ENCODE data around the gene NT5DC2.

Gene NT5DC2

DNA sequence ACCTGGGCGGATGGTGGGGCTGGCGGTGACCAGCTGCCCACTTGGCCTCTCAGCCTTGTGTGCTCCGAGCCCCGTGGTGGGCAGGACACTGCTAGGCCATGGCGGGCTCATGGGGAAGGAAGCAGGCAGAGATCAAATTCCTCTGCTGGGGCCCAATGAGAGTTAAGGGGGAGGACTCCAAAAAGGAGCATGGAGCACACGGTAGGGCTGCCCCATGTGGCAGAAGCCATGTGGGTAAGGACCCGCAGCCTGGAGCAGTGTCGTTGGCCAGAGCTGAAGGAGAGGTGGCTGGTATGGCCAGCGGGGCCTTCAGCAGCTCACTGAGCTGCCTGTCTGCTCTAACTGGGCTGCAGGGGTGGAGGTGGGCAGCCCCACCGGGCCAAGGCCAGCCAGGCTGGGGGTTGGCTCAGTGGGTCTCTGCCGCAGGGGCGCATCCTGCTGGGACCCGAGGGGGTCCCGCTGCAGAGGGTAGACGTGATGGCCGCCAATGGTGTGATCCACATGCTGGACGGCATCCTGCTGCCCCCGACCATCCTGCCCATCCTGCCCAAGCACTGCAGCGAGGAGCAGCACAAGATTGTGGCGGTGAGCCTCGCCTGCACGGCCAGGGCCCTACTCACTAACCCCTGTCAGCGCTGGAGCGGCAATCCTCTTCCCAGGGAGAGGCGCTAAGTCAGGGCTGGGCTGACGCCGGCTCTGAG is 27.2 kb downstream of the NT5DC2 start:
- DNase-seq: no peak

DNA sequence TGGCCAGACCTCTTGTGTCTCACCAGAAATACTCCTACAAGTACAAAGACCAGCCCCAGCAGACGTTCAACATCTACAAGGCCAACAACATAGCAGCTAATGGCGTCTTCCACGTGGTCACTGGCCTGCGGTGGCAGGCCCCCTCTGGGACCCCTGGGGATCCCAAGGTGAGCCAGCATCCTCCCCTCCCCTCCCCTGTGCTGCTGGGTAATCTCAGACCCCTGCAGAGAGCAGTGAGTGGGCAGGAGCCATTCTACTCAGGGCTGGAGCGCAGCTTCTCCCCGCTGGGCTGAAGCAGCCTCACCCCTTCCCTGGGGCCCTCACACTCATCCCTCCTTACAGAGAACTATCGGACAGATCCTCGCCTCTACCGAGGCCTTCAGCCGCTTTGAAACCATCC is 28.7 kb downstream of the NT5DC2 start:
- no peak for DNase-seq

DNA sequence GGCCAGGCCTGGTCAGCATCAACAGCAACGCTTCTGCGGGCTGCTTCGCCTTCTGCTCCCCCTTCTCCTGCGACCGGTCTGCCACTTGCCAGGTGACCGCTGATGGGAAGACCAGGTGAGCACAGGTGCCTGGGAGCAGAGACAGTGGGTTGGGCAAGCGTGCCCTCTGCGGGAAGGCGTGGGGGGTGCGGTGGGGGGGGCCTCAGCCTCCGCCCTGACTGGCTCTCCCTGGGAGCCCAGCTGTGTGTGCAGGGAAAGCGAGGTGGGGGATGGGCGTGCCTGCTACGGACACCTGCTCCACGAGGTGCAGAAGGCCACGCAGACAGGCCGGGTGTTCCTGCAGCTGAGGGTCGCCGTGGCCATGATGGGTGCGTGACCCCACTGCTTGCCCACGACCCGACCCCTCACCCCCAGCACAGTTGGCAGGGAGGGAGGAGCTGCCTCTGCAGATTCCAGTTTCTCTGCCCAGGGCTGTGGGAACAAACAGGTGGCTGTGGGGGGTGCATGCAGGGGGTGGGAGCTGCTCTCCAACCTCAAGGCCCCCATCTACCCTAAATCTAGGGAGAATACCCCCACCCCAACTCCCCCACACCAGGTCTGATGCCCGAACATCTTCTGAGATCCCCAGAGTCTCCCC is 29.8 kb downstream of the NT5DC2 start:
- no peak for DNase-seq

DNA sequence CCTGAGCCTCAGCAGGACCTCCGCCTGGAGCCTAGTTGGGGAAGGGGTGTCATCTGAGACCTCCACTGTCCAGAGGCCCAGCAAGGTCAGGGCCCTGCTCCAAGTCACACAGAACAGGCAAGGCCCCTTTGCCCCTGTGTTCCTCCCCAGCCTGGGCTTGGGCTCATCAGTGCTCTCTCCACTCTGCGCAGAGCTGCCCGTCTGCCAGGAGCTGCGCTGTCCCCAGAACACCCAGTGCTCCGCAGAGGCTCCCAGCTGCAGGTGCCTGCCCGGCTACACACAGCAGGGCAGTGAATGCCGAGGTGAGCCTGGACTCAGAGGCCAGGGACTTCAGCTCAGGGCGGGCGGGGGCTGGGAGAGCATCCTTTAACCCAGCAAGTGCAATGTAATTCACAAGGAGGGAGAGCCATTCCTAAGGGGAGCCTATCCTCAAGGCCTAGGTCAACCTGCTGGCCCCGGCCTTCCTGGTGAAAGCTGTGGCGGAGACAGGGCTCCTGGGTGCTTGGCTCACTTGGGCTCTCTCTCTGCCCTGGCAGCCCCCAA is 30.8 kb downstream of the NT5DC2 start:
- no peak for DNase-seq

DNA sequence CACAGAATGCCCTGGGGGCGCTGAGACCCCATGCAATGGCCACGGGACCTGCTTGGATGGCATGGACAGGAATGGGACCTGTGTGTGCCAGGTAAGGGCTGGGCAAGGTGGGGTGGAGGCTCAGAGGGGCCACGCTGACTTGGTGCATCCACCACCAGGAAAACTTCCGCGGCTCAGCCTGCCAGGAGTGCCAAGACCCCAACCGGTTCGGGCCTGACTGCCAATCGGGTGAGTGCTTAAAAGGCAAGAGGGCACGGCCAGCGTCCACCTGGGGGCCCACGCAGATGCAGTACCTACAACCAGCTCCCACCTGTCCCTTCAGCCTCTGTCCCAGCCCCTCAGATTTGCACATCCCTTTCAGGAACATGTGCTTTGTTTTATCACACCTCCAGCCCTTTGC is 31.7 kb downstream of the NT5DC2 start:
- no peak for DNase-seq

DNA sequence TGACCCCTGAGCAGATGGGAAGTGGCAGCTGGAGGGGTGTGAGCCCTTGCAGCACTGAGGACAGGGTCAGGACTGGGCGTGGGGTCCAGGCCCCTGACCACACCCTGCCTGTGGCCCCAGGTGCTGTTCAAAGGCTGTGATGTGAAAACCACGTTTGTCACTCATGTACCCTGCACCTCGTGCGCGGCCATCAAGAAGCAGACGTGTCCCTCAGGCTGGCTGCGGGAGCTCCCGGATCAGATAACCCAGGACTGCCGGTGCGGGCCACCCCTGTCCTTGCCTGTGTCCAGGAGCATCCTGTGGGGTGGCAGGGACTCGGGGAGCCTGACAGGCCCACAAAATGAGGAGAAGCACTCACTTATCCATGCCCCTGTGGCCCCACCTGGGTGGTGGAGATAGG is 32.6 kb downstream of the NT5DC2 start:
- DNase-seq: no peak

DNA sequence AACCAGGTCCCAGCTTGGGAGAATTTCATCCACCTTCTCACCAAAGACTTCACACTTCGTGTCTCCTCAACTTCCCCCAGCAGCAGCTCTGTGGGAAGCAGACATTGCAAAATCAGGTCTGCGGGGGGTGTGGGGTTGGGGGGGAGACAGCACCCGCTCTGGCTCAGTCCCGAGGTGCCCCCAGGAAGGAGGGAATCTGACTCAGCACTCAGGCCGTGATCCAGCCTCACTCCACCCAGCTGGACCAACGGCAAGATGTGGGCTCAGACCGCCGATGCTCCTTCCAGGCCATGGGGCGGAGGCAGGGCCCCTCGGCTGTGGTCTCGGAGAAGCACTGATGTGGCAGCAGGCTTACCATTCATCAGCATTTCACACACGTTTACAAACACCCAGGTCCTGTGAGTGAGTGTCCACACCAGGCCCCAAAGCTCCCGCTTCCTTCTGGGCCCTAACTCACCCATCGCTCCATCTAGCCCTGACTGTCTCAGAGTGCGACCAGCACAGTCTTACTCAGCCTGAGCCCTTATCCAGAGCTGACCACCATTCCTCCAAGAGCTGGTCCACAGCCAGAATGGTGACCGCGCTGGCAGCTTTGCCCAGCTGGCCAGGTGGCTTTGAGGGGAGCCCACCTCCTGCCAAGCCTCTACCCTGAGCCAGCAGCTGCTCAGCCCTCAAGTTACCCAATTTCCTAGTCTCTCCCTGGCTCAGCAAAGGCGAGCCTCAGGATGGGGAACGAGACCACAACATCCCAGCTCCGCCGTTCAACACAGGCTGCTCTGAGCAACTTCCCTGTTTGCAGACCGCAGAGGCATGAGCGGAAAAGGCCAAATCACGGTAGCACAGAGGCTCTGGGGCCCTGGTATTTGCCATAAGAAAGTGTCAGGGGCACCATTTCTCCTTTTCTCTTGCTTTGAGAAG is 35.3 kb downstream of the NT5DC2 start:
- no peak for DNase-seq

DNA sequence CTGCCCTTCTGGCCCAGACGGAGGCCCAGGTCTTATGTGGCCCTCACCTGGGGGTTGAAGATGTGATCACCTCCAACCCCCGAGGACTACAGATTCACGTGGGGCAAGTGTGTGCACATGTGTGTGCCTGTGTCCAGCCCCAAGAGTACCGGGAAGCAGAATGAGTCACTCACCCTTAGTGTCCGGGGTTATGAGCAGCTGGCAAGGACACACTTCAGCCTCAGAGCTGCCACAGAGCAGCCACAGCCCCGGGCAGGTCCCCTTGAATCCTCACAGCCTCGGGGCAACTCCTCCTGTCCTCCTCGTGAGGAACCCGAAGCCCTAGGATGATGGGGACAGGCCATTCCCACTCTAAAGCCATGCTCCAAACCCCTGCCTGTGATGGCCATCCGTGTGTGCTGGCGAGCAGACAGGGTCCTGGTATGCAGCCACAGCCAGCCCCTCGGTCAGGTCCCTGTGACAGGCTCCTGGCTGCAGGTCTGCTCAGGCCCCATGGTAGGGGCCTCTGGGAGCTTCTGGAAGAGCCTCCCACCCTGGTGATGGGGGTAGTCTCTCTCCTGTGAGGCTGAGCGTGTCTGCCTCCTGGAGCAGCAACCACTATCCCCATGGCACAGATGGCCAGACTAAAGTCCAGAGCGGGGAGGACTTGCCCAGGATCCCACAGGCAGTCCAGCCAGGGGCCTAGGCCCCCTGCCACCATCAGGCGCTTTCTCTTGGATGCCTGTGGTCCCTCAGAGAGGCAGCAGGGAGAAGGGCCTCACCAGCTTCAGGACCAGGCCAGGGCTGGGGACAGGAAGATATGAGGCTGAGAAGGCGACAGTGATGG is 37.7 kb downstream of the NT5DC2 start:
- no peak for DNase-seq

DNA sequence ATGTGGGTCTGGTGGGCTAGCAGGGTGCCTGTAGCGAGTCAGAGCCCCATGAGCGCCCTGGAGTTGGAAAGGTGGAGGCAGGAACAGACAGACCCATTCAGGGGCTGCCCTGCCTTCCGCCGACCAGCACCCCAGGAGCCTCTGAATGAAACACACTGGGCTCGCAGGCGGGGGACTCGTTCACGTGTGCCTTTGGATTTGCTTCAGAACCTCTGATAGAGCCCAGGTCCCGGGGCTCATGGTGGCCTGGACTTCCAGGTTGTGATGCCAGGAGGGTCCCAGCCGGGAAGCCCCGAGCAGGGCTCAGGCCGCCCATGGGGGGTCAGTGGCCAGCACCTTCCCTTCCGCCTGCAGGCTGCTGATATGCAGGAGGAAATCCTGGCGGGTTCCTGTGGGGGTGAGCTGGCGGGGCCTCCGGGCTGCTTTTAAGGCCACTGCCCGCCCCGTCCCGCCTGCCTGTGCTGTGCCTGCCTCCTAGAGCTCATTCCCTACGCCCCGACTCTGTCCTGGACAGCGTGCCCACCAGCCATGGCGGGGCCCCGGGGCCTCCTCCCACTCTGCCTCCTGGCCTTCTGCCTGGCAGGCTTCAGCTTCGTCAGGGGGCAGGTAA is 38.7 kb downstream of the NT5DC2 start, which contains the start of gene STAB1:
STAB1 (plus strand) TSS at position 453 of the 610 bp plus-strand sequence; CDS start at position 529, 76 bp downstream.
- no peak for DNase-seq

DNA sequence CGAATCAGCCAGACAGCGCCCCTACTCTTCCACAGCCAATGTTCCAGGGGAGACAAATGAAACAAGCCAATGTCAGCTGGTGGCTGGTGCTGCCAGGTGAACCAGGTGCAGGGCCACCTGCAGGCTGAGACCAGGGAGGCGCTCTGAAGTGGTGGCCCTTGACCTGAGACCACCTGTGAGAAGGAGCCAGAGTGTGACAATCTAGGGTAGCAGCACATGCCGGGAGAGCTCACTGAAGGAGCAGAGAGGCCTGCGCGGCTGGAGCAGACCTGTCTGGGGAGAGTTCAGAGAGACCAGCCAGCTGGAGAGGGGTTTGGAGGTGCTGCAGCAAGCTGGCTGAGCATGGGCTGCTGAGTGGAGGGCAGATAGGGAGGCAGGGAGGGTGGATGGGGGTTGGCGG is 39.2 kb downstream of the NT5DC2 start:
- DNase-seq: no peak

DNA sequence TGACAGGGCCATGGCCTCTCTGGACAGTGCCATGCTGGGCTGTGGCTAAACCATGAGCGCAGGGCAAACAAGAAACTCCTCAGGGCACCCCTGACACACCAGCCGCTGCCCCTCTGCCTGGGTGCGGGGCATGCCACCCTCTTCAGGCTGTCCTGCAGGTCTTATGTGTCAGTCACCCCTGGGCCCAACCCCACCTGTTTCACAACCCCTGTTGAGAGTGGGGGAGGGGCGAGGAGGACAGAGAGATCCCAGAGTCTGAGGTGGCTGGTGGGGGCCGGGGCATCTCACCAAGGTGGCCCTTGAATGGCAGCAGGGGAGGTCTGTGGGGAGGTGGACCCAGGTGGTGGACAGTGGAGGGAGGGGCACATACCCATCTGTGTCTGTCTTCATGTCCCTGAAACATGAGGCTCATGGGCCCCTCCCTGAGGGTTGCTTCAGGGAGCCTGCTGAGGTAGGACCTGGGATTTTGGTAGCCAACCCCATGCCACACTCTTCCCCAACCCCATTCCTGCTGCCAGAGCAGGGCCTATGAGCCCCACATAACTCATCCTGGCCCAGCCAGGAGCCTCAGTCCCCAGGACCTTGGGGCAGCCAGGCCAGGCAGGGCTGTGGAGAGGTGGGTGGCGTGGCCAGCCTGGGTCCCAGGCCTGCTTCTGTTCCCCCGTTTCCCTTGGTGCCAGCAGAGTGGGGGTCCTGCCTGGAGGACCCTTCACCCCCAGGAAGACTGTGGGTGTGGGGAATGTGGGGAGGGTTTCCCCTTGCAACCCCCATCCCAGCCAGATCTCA is 40.2 kb downstream of the NT5DC2 start:
- DNase-seq: no peak

DNA sequence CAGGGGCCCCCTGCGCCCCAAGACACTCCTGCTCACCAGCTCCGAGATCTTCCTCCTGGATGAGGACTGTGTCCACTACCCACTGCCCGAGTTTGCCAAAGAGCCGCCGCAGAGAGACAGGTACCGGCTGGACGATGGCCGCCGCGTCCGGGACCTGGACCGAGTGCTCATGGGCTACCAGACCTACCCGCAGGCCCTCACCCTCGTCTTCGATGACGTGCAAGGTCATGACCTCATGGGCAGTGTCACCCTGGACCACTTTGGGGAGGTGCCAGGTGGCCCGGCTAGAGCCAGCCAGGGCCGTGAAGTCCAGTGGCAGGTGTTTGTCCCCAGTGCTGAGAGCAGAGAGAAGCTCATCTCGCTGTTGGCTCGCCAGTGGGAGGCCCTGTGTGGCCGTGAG is 41.6 kb downstream of the NT5DC2 start:
- no peak for DNase-seq

DNA sequence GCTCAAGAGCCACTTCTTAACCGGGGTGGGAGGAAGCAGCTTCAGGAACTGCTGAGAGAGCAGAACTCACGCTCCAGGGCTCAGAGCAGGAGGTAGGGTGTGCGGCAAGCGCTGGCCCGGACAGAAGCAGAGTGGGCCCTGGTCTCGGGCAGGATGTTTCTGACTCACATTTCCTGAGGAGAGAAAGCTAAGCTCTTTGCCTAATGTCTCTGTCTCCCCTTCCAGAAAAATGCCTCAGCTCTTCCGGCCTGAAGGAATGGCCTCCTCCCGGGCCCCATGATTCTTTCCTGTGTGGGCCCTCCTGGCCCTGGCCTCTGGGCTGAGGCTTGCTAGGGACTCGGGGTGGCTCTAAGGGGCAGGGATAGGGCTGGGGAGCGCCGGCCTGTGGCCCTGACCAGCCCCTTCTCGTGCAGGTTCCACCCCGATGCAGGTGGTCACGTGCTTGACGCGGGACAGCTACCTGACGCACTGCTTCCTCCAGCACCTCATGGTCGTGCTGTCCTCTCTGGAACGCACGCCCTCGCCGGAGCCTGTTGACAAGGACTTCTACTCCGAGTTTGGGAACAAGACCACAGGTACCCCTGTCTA is 42.6 kb downstream of the NT5DC2 start:
- no peak for DNase-seq

DNA sequence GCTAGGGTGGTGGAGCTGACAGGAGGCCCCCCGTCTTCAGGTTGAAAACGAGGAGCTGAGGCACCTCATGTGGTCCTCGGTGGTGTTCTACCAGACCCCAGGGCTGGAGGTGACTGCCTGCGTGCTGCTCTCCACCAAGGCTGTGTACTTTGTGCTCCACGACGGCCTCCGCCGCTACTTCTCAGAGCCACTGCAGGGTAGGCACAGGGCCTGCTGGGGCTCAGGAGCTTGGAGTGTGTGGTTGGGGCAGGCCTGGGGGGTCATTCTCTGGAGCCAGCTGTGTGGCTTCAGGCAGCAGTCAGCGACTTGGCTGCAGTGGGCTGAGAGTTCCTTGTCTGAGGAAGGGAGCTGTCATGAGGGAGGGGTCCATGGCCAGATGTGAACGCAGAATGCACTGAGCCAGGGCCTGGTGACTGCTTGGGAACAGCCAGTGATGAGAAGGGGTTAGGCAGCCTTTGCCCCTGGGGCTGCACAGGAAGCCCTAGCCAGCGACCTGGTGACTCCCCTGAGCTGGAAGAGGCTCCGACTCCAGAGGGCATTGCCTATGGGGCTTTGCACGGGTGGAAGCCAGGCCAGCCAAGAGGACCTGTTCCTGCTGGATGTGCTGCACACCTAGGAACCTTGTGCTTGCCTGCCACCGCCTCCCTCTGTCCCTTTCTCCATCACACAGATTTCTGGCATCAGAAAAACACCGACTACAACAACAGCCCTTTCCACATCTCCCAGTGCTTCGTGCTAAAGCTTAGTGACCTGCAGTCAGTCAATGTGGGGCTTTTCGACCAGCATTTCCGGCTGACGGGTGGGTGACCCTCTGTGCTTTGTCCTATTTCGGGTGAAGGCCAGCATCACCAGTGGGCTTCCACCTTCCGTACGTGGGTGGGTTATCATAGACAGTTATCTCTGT is 43.4 kb downstream of the NT5DC2 start:
- no peak for DNase-seq

DNA sequence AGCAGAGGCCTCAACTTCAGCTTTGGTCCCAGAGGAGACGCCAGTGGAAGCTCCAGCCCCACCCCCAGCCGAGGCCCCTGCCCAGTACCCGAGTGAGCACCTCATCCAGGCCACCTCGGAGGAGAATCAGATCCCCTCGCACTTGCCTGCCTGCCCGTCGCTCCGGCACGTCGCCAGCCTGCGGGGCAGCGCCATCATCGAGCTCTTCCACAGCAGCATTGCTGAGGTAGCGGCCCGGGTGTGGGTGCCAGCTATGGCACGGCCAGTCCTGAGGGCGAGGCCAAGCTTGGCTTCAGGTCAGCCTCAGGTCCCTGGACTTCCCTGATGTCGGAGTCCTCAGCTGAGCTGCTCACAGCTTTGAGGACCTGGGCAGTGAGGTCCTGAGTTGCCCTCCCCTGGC is 44.2 kb downstream of the NT5DC2 start:
- no peak for DNase-seq

DNA sequence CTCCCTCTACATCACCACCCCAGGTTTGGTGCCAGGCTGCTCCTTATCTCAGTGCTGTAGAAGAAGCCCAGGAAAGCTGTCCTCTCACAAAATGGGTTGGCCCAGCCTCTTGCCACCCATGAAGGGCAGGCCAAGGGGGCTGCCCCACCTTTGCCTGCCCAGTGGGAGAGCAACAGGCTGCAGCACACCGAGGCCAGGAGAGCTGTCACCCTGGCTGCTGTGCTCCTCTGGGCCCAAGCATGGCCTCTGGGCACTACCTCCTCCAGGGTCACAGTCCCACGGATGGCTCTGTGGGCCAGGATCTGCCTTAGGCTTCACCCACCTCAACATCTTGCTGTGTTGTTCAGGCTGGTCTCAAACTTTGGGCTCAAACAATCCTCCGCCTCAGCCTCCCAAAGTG is 44.9 kb downstream of the NT5DC2 start:
- no peak for DNase-seq

DNA sequence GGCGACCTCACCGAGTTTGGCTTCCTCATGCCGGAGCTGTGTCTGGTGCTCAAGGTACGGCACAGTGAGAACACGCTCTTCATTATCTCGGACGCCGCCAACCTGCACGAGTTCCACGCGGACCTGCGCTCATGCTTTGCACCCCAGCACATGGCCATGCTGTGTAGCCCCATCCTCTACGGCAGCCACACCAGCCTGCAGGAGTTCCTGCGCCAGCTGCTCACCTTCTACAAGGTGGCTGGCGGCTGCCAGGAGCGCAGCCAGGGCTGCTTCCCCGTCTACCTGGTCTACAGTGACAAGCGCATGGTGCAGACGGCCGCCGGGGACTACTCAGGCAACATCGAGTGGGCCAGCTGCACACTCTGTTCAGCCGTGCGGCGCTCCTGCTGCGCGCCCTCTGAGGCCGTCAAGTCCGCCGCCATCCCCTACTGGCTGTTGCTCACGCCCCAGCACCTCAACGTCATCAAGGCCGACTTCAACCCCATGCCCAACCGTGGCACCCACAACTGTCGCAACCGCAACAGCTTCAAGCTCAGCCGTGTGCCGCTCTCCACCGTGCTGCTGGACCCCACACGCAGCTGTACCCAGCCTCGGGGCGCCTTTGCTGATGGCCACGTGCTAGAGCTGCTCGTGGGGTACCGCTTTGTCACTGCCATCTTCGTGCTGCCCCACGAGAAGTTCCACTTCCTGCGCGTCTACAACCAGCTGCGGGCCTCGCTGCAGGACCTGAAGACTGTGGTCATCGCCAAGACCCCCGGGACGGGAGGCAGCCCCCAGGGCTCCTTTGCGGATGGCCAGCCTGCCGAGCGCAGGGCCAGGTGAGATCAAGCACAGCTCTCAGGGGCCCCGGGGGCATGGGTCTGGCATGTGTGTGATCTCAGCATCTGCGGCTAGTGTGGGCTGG is 45.6 kb downstream of the NT5DC2 start:
- no peak for DNase-seq

DNA sequence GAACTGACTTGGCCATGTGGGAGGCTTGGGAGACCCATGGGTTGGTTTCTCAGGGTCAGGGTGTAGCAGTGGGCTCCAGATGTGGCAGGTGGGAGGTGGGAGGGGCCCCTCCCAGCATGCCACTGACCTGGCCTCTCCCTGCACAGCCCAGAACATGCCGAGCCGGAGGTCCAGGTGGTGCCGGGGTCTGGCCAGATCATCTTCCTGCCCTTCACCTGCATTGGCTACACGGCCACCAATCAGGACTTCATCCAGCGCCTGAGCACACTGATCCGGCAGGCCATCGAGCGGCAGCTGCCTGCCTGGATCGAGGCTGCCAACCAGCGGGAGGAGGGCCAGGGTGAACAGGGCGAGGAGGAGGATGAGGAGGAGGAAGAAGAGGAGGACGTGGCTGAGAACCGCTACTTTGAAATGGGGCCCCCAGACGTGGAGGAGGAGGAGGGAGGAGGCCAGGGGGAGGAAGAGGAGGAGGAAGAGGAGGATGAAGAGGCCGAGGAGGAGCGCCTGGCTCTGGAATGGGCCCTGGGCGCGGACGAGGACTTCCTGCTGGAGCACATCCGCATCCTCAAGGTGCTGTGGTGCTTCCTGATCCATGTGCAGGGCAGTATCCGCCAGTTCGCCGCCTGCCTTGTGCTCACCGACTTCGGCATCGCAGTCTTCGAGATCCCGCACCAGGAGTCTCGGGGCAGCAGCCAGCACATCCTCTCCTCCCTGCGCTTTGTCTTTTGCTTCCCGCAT is 46.4 kb downstream of the NT5DC2 start:
- no peak for DNase-seq

All from stimulated activated CD4-positive, alpha-beta T cell treated with anti-CD3 and anti-CD28 coated beads, Interleukin-2, amount 100 ng/mL, for 48 hours (primary cell).